ENCODE results near the gene ANKRD9. TPM values are rescaled to one million over a fixed set of nuclear protein-coding genes. Genes with fewer than 3 reads are reported as not detected.

The ANKRD9 gene
- total RNA-seq = 100 to 1,000 TPM; 171 to 504 (median 319) TPM

GRCh38 chr14:102509746-102510615 lies at the start of gene ANKRD9:
Gene ANKRD9, minus strand, starts transcription at chr14:102509776. Its CDS starts 1,887 bp downstream, at chr14:102507889.
- Histone ChIP-seq H3K36me3 (peaks cover 0 to 3% (median 0%) of the 10 kb centered on the region in 4 donors), H3K27ac (peak within 1 kb of the TSS; percentile 91 to 95 (median 93)), H3K9me3 (no peaks in the 10 kb centered on the region), H3K4me1 (peaks cover 14 to 40% (median 28%) of the 10 kb centered on the region in 4 donors), H3K27me3 (no peaks in the 10 kb centered on the region), H3K4me3 (peak within 1 kb of the TSS; percentile 47 to 69 (median 59))
- in situ Hi-C loops (cut with MboI; ENCODE audit: low pct_ligation_motif_present in 1 of 4, low pct_unique_long_range_greater_than_20kb in 1 of 4, low sequenced_read_pairs in 3 of 4) = loop anchor here in 1 of 4 donors (10.0 to 25.0 kb wide), 2 partner anchors 75 to 148 kb away; partner anchors contain the start of genes CINP and TECPR2
- peak; percentile 97 for DNase-seq
- intact Hi-C loops (cut with DNase I; ENCODE audit: low total_unique reads) = no loop called here
- 4 to 5% methylated on average over 5 to 51 of the region's 91 CpGs for WGBS, 2 donors (ENCODE audit: low coverage in 1 of 2)
- no peak for TF ChIP-seq CTCF (IDR thresholded peaks at IDR 0.05)
- TF ChIP-seq POLR2AphosphoS5 (IDR thresholded peaks at IDR 0.05) = peak; percentile 83 to 89 (median 88)
- TF ChIP-seq POLR2A (IDR thresholded peaks at IDR 0.05) = peak; percentile 82
- no peak for TF ChIP-seq EP300 (IDR thresholded peaks at IDR 0.05; ENCODE audit: low read depth)

GRCh38 chr14:102558556-102558955 lies 49.0 kb upstream of the ANKRD9 start:
- in situ Hi-C loops (cut with MboI; ENCODE audit: low pct_ligation_motif_present in 1 of 4, low pct_unique_long_range_greater_than_20kb in 1 of 4, low sequenced_read_pairs in 3 of 4) = no loop called here
- no peaks in the 10 kb centered on the region for H3K36me3 ChIP-seq
- no peak for DNase-seq
- no peak overlapping the region for H3K27ac ChIP-seq
- TF ChIP-seq POLR2AphosphoS5 (IDR thresholded peaks at IDR 0.05) (no peak), POLR2A (IDR thresholded peaks at IDR 0.05) (no peak), EP300 (IDR thresholded peaks at IDR 0.05; ENCODE audit: low read depth) (no peak), CTCF (IDR thresholded peaks at IDR 0.05) (no peak)
- 53 to 58% methylated on average over 3 to 4 of the region's 4 CpGs for WGBS, 2 donors (ENCODE audit: low coverage in 1 of 2)
- intact Hi-C loops (cut with DNase I; ENCODE audit: low total_unique reads) = no loop called here
- H3K4me3 ChIP-seq = no peak overlapping the region
- H3K27me3 ChIP-seq = no peaks in the 10 kb centered on the region
- H3K4me1 ChIP-seq = peaks cover 0 to 11% (median 7%) of the 10 kb centered on the region in 4 donors
- H3K9me3 ChIP-seq = no peaks in the 10 kb centered on the region

- Histone ChIP-seq H3K4me3 (no peak overlapping the region), H3K9me3 (no peaks in the 10 kb centered on the region), H3K27ac (no peak overlapping the region), H3K27me3 (no peaks in the 10 kb centered on the region), H3K36me3 (no peaks in the 10 kb centered on the region), H3K4me1 (peaks cover 0 to 13% (median 7%) of the 10 kb centered on the region in 4 donors)
- WGBS, 2 donors (ENCODE audit: low coverage in 1 of 2) = 87 to 100% methylated on average over 1 to 12 of the region's 12 CpGs
- in situ Hi-C loops (cut with MboI; ENCODE audit: low pct_ligation_motif_present in 1 of 4, low pct_unique_long_range_greater_than_20kb in 1 of 4, low sequenced_read_pairs in 3 of 4) = no loop called here
- no peak for DNase-seq
- intact Hi-C loops (cut with DNase I; ENCODE audit: low total_unique reads) = no loop called here
- no peak for TF ChIP-seq POLR2AphosphoS5 (IDR thresholded peaks at IDR 0.05)
- TF ChIP-seq POLR2A (IDR thresholded peaks at IDR 0.05) = no peak
- TF ChIP-seq EP300 (IDR thresholded peaks at IDR 0.05; ENCODE audit: low read depth) = no peak
- no peak for TF ChIP-seq CTCF (IDR thresholded peaks at IDR 0.05)
Observed at GRCh38 chr14:102557434-102558226, 48.1 kb upstream of the ANKRD9 start.

Measured in transverse colon (tissue), 4 donors.